Transverse colon (tissue), 4 donors: Measurements from ENCODE around the gene ANKS3. TPM values are rescaled to one million over a fixed set of nuclear protein-coding genes. Genes with fewer than 3 reads are reported as not detected.

ENCODE experiments used
- DNase-seq: peaks from one replicate; pipeline ENCODE4 v3.0.0-alpha.2; 2019
- H3K27ac ChIP-seq, 4 donors: fragments of 200-600 bp; sonication (generic); 2 replicates each; pipeline ENCODE4 v1.5.1; 2016 to 2018; ENCODE audit warnings: inconsistent platforms in 4 of 4
- H3K27me3 ChIP-seq: fragments of 200-600 bp; sonication (generic); 2 replicates; pipeline ENCODE4 v1.5.1; 2017; ENCODE audit warnings: inconsistent platforms
- H3K36me3 ChIP-seq, 4 donors: fragments of 200-600 bp; sonication (generic); 2 replicates each; pipeline ENCODE4 v1.5.1; 2017 to 2019; ENCODE audit warnings: inconsistent platforms in 4 of 4
- H3K4me1 ChIP-seq, 4 donors: fragments of 200-600 bp; sonication (generic); 2 replicates each; pipeline ENCODE4 v1.5.1; 2017 to 2020; ENCODE audit warnings: inconsistent platforms in 4 of 4
- H3K4me3 ChIP-seq, 4 donors: fragments of 200-600 bp; sonication (generic); 1 replicate in 1 of 4; 2 replicates in 3 of 4; pipeline versions ENCODE4 v1.5.1 to v1.6.1; 2017 to 2019; ENCODE audit warnings: inconsistent platforms in 4 of 4
- H3K9me3 ChIP-seq, 2 donors: fragments of 200-600 bp; sonication (generic); 2 replicates each; pipeline ENCODE4 v1.5.1; 2017 to 2019; ENCODE audit warnings: inconsistent platforms in 2 of 2
- EP300 ChIP-seq: sonication (generic); formaldehyde crosslinking; IDR thresholded peaks from one replicate; pipeline ENCODE4 v1.6.1; 2017; ENCODE audit warnings: antibody characterized with exemption, low read depth
- POLR2A ChIP-seq: fragments of 450-650 bp; IDR thresholded peaks from one replicate; pipeline ENCODE4 v1.6.1; 2016; ENCODE audit warnings: antibody characterized with exemption, mild to moderate bottlenecking, moderate library complexity
- POLR2AphosphoS5 ChIP-seq, 3 donors: sonication (generic); formaldehyde crosslinking; IDR thresholded peaks; one replicate each; pipeline ENCODE4 v1.6.1; 2016; ENCODE audit warnings: antibody characterized with exemption in 3 of 3
- WGBS, 2 donors: methylation state at CpG; one replicate each; pipeline ENCODE4 v1.1.5; 2018; ENCODE audit warnings: low coverage in 1 of 2; 5-methylcytosine and 5-hydroxymethylcytosine counted together
- in situ Hi-C, 4 donors: fragments of 200-750 bp; cut with MboI; loops; one replicate each; pipeline versions ENCODE4 v1.15.0 to v1.15.1; 2017; ENCODE audit warnings: low sequenced_read_pairs in 3 of 4, low pct_ligation_motif_present in 1 of 4, low pct_unique_long_range_greater_than_20kb in 1 of 4
- intact Hi-C: fragments of 100-400 bp; cut with DNase I; formaldehyde crosslinking; loops from one replicate; pipeline ENCODE4 v1.15.1; 2023; ENCODE audit warnings: low total_unique reads
- total RNA-seq, 4 donors: library from RNA; depleted of rRNA; stranded (reverse); fragments of >200 nt; gene quantifications; one replicate each; pipeline ENCODE4 v1.1.0, GENCODE V29; 2016
- TF ChIP-seq, protein P1 (sequence below), 5 experiments: fragments of 200-600 bp in 3 of 5; fragments of 450-650 bp in 2 of 5; sonication (generic) in 3 of 5; IDR thresholded peaks; 1 replicate in 2 of 5; 2 replicates in 3 of 5; pipeline ENCODE4 v1.5.1; 2016 to 2017; ENCODE audit warnings: antibody characterized with exemption in 5 of 5, inconsistent platforms in 3 of 5, mild to moderate bottlenecking in 2 of 5, moderate library complexity in 1 of 5

ANKS3 gene
- total RNA-seq, 4 donors from 2014 or later = 14.9 to 38.4 (median 25.0) TPM

DNA sequence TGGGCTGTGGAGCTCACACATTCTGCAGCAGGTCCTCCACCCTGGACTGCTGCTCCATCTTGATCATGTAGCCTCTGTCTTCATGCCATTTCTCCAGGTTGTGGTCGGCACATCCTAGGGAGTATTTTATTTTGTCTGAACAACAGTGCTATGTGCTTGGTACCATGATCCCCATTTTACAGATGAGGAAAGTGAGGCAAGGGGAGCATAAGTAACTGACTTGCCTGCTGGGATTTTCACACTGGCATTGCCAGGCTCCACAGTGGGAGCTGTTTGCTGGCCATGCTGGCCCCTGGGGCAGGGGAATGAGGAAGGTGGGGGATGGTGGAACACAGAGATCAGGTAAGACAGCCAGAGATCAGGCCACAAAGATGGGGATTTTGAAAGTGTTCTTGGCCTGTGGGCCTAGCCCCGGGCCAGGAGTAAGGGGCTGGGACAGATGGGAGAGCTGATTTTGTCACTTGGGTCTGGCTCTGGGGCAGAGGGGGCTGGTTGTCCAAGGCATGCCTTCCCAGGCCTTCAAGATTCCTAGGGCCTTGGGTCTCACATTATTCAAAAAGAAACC, 42.2 kb upstream of the ANKS3 start:
- intact Hi-C loops (no loop called here), in situ Hi-C loops (no loop called here)
- Histone ChIP-seq H3K36me3 (no peaks in the 10 kb centered on the region), H3K4me1 (no peaks in the 10 kb centered on the region), H3K27ac (no peak overlapping the region), H3K27me3 (no peaks in the 10 kb centered on the region), H3K9me3 (no peaks in the 10 kb centered on the region), H3K4me3 (no peak overlapping the region)
- 79 to 100% methylated on average over 1 to 2 of the region's 2 CpGs for WGBS, 2 donors
- TF ChIP-seq, protein P1, sequence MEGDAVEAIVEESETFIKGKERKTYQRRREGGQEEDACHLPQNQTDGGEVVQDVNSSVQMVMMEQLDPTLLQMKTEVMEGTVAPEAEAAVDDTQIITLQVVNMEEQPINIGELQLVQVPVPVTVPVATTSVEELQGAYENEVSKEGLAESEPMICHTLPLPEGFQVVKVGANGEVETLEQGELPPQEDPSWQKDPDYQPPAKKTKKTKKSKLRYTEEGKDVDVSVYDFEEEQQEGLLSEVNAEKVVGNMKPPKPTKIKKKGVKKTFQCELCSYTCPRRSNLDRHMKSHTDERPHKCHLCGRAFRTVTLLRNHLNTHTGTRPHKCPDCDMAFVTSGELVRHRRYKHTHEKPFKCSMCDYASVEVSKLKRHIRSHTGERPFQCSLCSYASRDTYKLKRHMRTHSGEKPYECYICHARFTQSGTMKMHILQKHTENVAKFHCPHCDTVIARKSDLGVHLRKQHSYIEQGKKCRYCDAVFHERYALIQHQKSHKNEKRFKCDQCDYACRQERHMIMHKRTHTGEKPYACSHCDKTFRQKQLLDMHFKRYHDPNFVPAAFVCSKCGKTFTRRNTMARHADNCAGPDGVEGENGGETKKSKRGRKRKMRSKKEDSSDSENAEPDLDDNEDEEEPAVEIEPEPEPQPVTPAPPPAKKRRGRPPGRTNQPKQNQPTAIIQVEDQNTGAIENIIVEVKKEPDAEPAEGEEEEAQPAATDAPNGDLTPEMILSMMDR (IDR thresholded peaks at IDR 0.05) = no peak
- TF ChIP-seq POLR2A (no peak), POLR2AphosphoS5 (IDR thresholded peaks at IDR 0.05) (no peak), EP300 (no peak)
- no peak for DNase-seq

DNA sequence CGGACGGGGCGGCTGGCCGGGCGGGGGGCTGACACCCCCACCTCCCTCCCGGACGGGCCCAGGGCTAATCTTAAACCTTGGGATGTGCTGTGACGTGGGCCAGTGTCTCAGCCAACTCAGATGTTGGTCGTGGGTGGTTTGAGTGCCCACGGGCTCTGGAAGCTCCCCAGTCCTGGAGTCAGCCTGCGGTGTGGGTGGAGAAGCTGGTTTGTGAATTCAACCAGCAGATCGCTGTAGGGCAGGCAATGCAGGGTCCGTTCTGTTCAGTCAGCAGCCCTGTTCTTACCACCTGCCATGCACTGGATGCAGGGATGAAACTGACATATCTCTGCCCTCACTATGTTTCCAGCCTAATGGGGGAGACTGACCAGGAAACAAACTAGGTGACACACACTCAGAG, 40.9 kb upstream of the ANKS3 start:
- no peak for DNase-seq
- WGBS, 2 donors = 86% methylated on average over 9 of the region's 13 CpGs; no CpG with 5 or more reads in 1 of the 2 donors
- H3K36me3 ChIP-seq = no peaks in the 10 kb centered on the region
- no peaks in the 10 kb centered on the region for H3K27me3 ChIP-seq
- no peak overlapping the region for H3K27ac ChIP-seq
- intact Hi-C loops (no loop called here), in situ Hi-C loops (no loop called here)
- no peak overlapping the region for H3K4me3 ChIP-seq
- TF ChIP-seq POLR2AphosphoS5 (IDR thresholded peaks at IDR 0.05) = no peak
- TF ChIP-seq EP300 = no peak
- no peak for TF ChIP-seq POLR2A
- TF ChIP-seq, protein P1 (IDR thresholded peaks at IDR 0.05) = no peak
- H3K4me1 ChIP-seq = no peaks in the 10 kb centered on the region
- H3K9me3 ChIP-seq = no peaks in the 10 kb centered on the region

DNA sequence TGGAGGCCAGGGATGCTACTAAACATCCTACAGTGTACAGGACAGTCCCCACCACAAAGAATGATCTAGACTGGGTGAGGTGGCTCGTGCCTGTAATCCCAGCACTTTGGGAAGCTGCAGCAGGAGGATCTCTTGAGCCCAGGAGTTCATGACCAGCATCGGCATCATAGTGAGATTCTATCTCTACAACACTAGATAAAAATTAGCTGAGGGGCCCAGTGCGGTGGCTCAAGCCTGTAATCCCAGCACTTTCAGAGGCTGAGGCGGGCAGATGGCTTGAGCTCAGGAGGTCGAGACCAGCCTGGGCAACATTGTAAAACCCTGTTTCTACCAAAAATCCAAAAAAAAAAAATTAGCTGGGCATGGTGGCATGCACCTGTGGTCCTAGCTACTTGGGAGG, 38.3 kb upstream of the ANKS3 start:
- no peaks in the 10 kb centered on the region for H3K36me3 ChIP-seq
- 86 to 88% methylated on average over 2 to 5 of the region's 5 CpGs for WGBS, 2 donors
- H3K4me3 ChIP-seq = no peak overlapping the region
- H3K9me3 ChIP-seq = no peaks in the 10 kb centered on the region
- intact Hi-C loops (no loop called here), in situ Hi-C loops (no loop called here)
- peaks cover 0 to 17% (median 11%) of the 10 kb centered on the region in 4 donors for H3K4me1 ChIP-seq
- H3K27ac ChIP-seq = no peak overlapping the region
- no peak for TF ChIP-seq POLR2AphosphoS5 (IDR thresholded peaks at IDR 0.05)
- TF ChIP-seq EP300 = no peak
- TF ChIP-seq, protein P1 (IDR thresholded peaks at IDR 0.05) = no peak
- TF ChIP-seq POLR2A = no peak
- H3K27me3 ChIP-seq = no peaks in the 10 kb centered on the region
- DNase-seq = no peak

DNA sequence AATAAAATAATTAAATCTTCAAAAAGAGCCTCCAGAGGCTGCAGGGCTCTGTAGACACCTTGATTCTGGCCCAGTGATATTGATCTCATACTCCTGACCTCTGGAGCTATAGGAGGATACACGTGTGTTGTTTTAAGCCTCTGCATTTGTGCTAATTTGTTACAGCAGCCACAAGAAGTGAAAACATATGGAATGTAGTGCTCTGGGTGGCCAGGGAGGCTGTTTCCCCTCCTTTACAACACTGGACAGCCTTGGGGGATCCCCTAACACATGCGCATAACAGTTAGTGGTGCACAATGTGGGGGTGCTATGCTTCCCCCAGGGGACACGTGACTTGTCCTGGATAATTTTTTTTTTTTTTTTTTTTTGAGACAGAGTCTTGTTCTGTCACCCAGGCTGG, 37.6 kb upstream of the ANKS3 start:
- Histone ChIP-seq H3K27me3 (no peaks in the 10 kb centered on the region), H3K9me3 (no peaks in the 10 kb centered on the region), H3K36me3 (no peaks in the 10 kb centered on the region), H3K4me1 (peaks cover 0 to 18% (median 12%) of the 10 kb centered on the region in 4 donors), H3K4me3 (no peak overlapping the region), H3K27ac (no peak overlapping the region)
- in situ Hi-C loops = no loop called here
- TF ChIP-seq, protein P1 (IDR thresholded peaks at IDR 0.05) = no peak
- TF ChIP-seq POLR2AphosphoS5 (IDR thresholded peaks at IDR 0.05) = no peak
- TF ChIP-seq POLR2A = no peak
- no peak for TF ChIP-seq EP300
- DNase-seq = no peak
- 47 to 100% methylated on average over 1 to 3 of the region's 3 CpGs for WGBS, 2 donors
- intact Hi-C loops = no loop called here
